Stimulated activated CD8-positive, alpha-beta memory T cell treated with anti-CD3 and anti-CD28 coated beads, Interleukin-12 subunit alpha, Interleukin-12 subunit beta, amount 100 ng/mL, for 4 hours (primary cell): Measurements from ENCODE around the gene MYLK.
"Not testable (repeated sequence)": the region's sequence is repeated elsewhere in the genome, so short reads cannot be mapped to it uniquely, and the experiment has no call there.

Experiments used
- DNase-seq: peaks from one replicate; pipeline ENCODE4 v3.0.0-alpha.2; 2020; ENCODE audit warnings: low read depth

MYLK gene

GRCh38 chr3:123621850-123622189 is 262.3 kb downstream of the MYLK start:
- no peak for DNase-seq

- DNase-seq = no peak
Measured at GRCh38 chr3:123621186-123621849, 262.8 kb downstream of the MYLK start.

- DNase-seq = no peak
Measured at GRCh38 chr3:123620343-123620742, 263.8 kb downstream of the MYLK start.

GRCh38 chr3:123618768-123619484 is 265.2 kb downstream of the MYLK start:
- no peak for DNase-seq

- DNase-seq = no peak
Measured at GRCh38 chr3:123618076-123618708, 265.9 kb downstream of the MYLK start.

GRCh38 chr3:123616593-123616992 is 267.5 kb downstream of the MYLK start:
- no peak for DNase-seq

- no peak for DNase-seq
Measured at GRCh38 chr3:123613543-123613942, 270.6 kb downstream of the MYLK start.

GRCh38 chr3:123611674-123612073 is 272.5 kb downstream of the MYLK start:
- DNase-seq = not testable (repeated sequence)

GRCh38 chr3:123611082-123611481 is 273.1 kb downstream of the MYLK start:
- DNase-seq = no peak

- no peak for DNase-seq
Measured at GRCh38 chr3:123610331-123610730, 273.8 kb downstream of the MYLK start.

- no peak for DNase-seq
Measured at GRCh38 chr3:123609063-123609462, 275.1 kb downstream of the MYLK start.

- no peak for DNase-seq
Measured at GRCh38 chr3:123608263-123608937, 275.7 kb downstream of the MYLK start.

GRCh38 chr3:123606527-123606926 is 277.6 kb downstream of the MYLK start:
- DNase-seq = no peak

- no peak for DNase-seq
Measured at GRCh38 chr3:123605789-123606234, 278.3 kb downstream of the MYLK start.

- not testable (repeated sequence) for DNase-seq
Measured at GRCh38 chr3:123603153-123603552, 281.0 kb downstream of the MYLK start.

GRCh38 chr3:123602325-123602724 is 281.8 kb downstream of the MYLK start:
- DNase-seq = no peak

- not testable (repeated sequence) for DNase-seq
Measured at GRCh38 chr3:123600863-123601262, 283.3 kb downstream of the MYLK start.

- DNase-seq = no peak
Measured at GRCh38 chr3:123597561-123597960, 286.6 kb downstream of the MYLK start.

- no peak for DNase-seq
Measured at GRCh38 chr3:123595396-123596180, 288.5 kb downstream of the MYLK start.

GRCh38 chr3:123593381-123593780 is 290.8 kb downstream of the MYLK start:
- no peak for DNase-seq

- no peak for DNase-seq
Measured at GRCh38 chr3:123590685-123591450, 293.3 kb downstream of the MYLK start.
